ENCODE measurements around the gene RBM12.

The RBM12 gene

GRCh38 chr20:35680452-35681183 is 15.9 kb upstream of the RBM12 start:
- H3K9me3 Mint-ChIP-seq: no peaks in the 10 kb centered on the region
- peaks cover 4% of the 10 kb centered on the region for H3K4me1 Mint-ChIP-seq (ENCODE audit: low read depth)
- no peak overlapping the region for H3K27ac Mint-ChIP-seq
- H3K4me3 Mint-ChIP-seq: no peak overlapping the region
- H3K27me3 Mint-ChIP-seq (ENCODE audit: low read depth): no peaks in the 10 kb centered on the region
- peaks cover 10% of the 10 kb centered on the region for H3K36me3 Mint-ChIP-seq (ENCODE audit: low read depth)
- no peak for DNase-seq (ENCODE audit: low spot score)

DNA sequence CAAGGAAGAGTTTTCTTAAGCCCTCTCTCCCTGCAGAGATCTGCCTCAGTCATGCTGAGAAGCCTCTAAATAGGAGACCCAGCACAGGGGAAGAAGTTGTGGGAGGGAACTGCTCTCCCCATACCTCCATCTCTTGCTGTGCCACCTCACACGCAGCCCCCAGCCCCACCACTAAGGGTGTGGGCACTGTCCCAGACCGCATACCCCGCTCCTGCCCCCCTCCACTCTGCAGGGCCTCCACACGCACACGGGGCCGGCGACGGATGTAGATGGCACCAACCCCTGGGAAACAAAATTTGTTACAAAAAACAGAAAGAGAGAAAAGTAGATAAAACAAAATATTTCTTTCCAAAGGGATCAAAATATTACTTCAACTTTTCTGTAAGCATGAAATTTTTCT is 10.2 kb upstream of the RBM12 start:
- H3K9me3 Mint-ChIP-seq: no peaks in the 10 kb centered on the region
- DNase-seq (ENCODE audit: low spot score): no peak

GRCh38 chr20:35673884-35674283 is 9.2 kb upstream of the RBM12 start:
- H3K4me3 Mint-ChIP-seq: no peak overlapping the region
- DNase-seq (ENCODE audit: low spot score): no peak
- no peak overlapping the region for H3K27ac Mint-ChIP-seq
- H3K9me3 Mint-ChIP-seq: no peaks in the 10 kb centered on the region
- H3K27me3 Mint-ChIP-seq (ENCODE audit: low read depth): no peaks in the 10 kb centered on the region
- no peaks in the 10 kb centered on the region for H3K4me1 Mint-ChIP-seq (ENCODE audit: low read depth)
- peaks cover 31% of the 10 kb centered on the region for H3K36me3 Mint-ChIP-seq (ENCODE audit: low read depth)

More for the DNA sequence above, 10.2 kb upstream of the RBM12 start:
- Mint-ChIP-seq H3K4me1 (ENCODE audit: low read depth) (no peaks in the 10 kb centered on the region), H3K36me3 (ENCODE audit: low read depth) (peaks cover 30% of the 10 kb centered on the region), H3K27me3 (ENCODE audit: low read depth) (no peaks in the 10 kb centered on the region), H3K4me3 (no peak overlapping the region), H3K27ac (no peak overlapping the region)

GRCh38 chr20:35669681-35670080 is 5.0 kb upstream of the RBM12 start:
- no peak for DNase-seq (ENCODE audit: low spot score)
- Mint-ChIP-seq H3K9me3 (no peaks in the 10 kb centered on the region), H3K27me3 (ENCODE audit: low read depth) (no peaks in the 10 kb centered on the region), H3K36me3 (ENCODE audit: low read depth) (peaks cover 30% of the 10 kb centered on the region), H3K4me3 (no peak overlapping the region), H3K27ac (no peak overlapping the region), H3K4me1 (ENCODE audit: low read depth) (peaks cover 3% of the 10 kb centered on the region)

GRCh38 chr20:35669221-35669620 is 4.5 kb upstream of the RBM12 start:
- Mint-ChIP-seq H3K4me3 (no peak overlapping the region), H3K36me3 (ENCODE audit: low read depth) (peaks cover 30% of the 10 kb centered on the region), H3K27ac (no peak overlapping the region), H3K27me3 (ENCODE audit: low read depth) (no peaks in the 10 kb centered on the region), H3K4me1 (ENCODE audit: low read depth) (peaks cover 3% of the 10 kb centered on the region), H3K9me3 (no peaks in the 10 kb centered on the region)
- DNase-seq (ENCODE audit: low spot score): no peak

GRCh38 chr20:35665949-35666288 is 1.2 kb upstream of the RBM12 start:
- H3K27ac Mint-ChIP-seq: peak overlapping the region; percentile 47

DNA sequence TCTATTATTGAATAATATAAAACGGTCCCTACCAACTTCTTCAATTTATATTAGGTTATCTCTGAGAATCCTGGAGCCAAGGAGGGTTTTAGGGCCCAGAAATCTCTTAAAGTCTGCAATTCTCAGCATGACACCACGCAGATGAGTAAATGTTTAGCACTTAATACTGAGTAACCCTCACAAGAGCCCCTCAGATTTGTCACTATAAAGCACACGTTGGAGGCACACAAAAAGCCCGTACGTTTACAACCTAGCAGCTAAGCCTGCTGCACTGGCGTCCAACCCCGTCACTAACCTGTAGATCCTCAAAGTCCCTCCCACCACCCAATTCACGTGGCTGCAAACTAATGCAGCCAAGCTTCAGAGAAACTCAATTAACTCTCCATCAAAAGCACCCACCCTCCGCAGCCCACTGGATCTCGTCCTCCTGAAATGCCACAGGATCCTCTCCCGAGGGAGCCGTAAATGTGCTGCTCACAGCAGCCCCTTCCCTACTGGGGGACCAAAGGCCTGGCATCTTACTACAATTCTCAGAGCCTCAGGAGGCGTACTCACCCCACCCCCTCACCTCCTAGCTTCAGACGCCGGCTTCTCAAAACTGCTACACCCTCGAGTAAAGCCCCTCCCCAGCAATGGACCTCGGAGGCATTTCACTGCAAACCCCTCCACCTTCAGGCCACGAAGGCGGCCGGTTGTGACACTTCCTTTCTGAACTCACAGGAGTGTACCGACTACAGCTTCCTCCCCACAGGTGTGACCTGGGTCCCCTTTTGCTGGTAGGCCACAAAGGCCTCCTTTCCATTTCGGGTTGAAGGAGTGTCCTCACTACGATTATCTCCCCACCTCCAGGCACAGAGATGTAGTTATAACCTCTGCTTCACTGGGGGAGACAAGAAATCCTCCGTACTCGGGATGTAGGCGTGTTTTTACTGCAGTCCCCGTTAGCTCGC is 909 bp downstream of the RBM12 start:
- DNase-seq (ENCODE audit: low spot score): peak; percentile 56
- peak overlapping the region; percentile 99 for H3K27ac Mint-ChIP-seq
- peaks cover 30% of the 10 kb centered on the region for H3K36me3 Mint-ChIP-seq (ENCODE audit: low read depth)
- H3K27me3 Mint-ChIP-seq (ENCODE audit: low read depth): no peaks in the 10 kb centered on the region
- H3K4me1 Mint-ChIP-seq (ENCODE audit: low read depth): peaks cover 47% of the 10 kb centered on the region
- H3K4me3 Mint-ChIP-seq: peak overlapping the region; percentile 94
- H3K9me3 Mint-ChIP-seq: no peaks in the 10 kb centered on the region

More at GRCh38 chr20:35665949-35666288, 1.2 kb upstream of the RBM12 start:
- Mint-ChIP-seq H3K27me3 (ENCODE audit: low read depth) (no peaks in the 10 kb centered on the region), H3K9me3 (no peaks in the 10 kb centered on the region), H3K4me3 (no peak overlapping the region), H3K36me3 (ENCODE audit: low read depth) (peaks cover 34% of the 10 kb centered on the region), H3K4me1 (ENCODE audit: low read depth) (peaks cover 28% of the 10 kb centered on the region)
- DNase-seq (ENCODE audit: low spot score): no peak

DNA sequence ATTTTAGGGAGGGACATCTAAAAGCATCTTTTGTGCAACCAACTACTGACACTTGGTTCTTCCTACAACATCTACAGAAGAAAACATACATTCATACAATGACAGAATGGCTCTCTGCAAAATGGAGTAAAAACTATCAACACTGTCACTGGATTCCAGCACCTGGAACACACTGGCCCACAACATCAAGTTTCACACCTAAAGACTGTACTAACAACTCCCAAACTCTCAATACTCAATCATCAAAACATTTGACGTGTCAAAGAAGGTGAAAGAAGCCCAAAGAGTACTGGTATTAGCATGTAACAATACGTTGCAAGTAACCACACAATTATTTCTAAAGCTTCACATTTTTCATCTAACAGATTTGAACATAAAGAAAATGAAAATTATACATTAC is 2.1 kb downstream of the RBM12 start:
- peak overlapping the region; percentile 94 for H3K4me3 Mint-ChIP-seq

GRCh38 chr20:35661908-35662307 is 2.8 kb downstream of the RBM12 start:
- peak overlapping the region; percentile 94 for H3K4me3 Mint-ChIP-seq
- no peaks in the 10 kb centered on the region for H3K9me3 Mint-ChIP-seq
- peak overlapping the region; percentile 99 for H3K27ac Mint-ChIP-seq
- H3K36me3 Mint-ChIP-seq (ENCODE audit: low read depth): peaks cover 39% of the 10 kb centered on the region
- no peak for DNase-seq (ENCODE audit: low spot score)
- no peaks in the 10 kb centered on the region for H3K27me3 Mint-ChIP-seq (ENCODE audit: low read depth)
- H3K4me1 Mint-ChIP-seq (ENCODE audit: low read depth): peaks cover 55% of the 10 kb centered on the region

More for the DNA sequence above, 2.1 kb downstream of the RBM12 start:
- Mint-ChIP-seq H3K36me3 (ENCODE audit: low read depth) (peaks cover 33% of the 10 kb centered on the region), H3K27ac (peak overlapping the region; percentile 99), H3K9me3 (no peaks in the 10 kb centered on the region), H3K27me3 (ENCODE audit: low read depth) (no peaks in the 10 kb centered on the region), H3K4me1 (ENCODE audit: low read depth) (peaks cover 49% of the 10 kb centered on the region)
- DNase-seq (ENCODE audit: low spot score): no peak

GRCh38 chr20:35661053-35661452 is 3.6 kb downstream of the RBM12 start:
- peaks cover 56% of the 10 kb centered on the region for H3K4me1 Mint-ChIP-seq (ENCODE audit: low read depth)
- no peak for DNase-seq (ENCODE audit: low spot score)

GRCh38 chr20:35660122-35660937 is 4.4 kb downstream of the RBM12 start:
- peak; percentile 30 for DNase-seq (ENCODE audit: low spot score)
- Mint-ChIP-seq H3K9me3 (no peaks in the 10 kb centered on the region), H3K27me3 (ENCODE audit: low read depth) (no peaks in the 10 kb centered on the region), H3K4me3 (peak overlapping the region; percentile 94), H3K4me1 (ENCODE audit: low read depth) (peaks cover 56% of the 10 kb centered on the region), H3K36me3 (ENCODE audit: low read depth) (peaks cover 42% of the 10 kb centered on the region), H3K27ac (peak overlapping the region; percentile 99)

More at GRCh38 chr20:35661053-35661452, 3.6 kb downstream of the RBM12 start:
- H3K4me3 Mint-ChIP-seq: peak overlapping the region; percentile 94
- H3K27me3 Mint-ChIP-seq (ENCODE audit: low read depth): no peaks in the 10 kb centered on the region
- peaks cover 42% of the 10 kb centered on the region for H3K36me3 Mint-ChIP-seq (ENCODE audit: low read depth)
- no peaks in the 10 kb centered on the region for H3K9me3 Mint-ChIP-seq
- H3K27ac Mint-ChIP-seq: peak overlapping the region; percentile 99

- Mint-ChIP-seq H3K27ac (peak overlapping the region; percentile 54), H3K27me3 (ENCODE audit: low read depth) (no peaks in the 10 kb centered on the region), H3K36me3 (ENCODE audit: low read depth) (peaks cover 29% of the 10 kb centered on the region), H3K9me3 (no peaks in the 10 kb centered on the region), H3K4me3 (peak overlapping the region; percentile 25), H3K4me1 (ENCODE audit: low read depth) (peaks cover 41% of the 10 kb centered on the region)
- no peak for DNase-seq (ENCODE audit: low spot score)
These were observed 7.4 kb downstream of the RBM12 start for GRCh38 chr20:35657271-35657670.

GRCh38 chr20:35654415-35654814 is 10.3 kb downstream of the RBM12 start:
- H3K36me3 Mint-ChIP-seq (ENCODE audit: low read depth): peaks cover 36% of the 10 kb centered on the region
- H3K4me1 Mint-ChIP-seq (ENCODE audit: low read depth): peaks cover 25% of the 10 kb centered on the region
- H3K27me3 Mint-ChIP-seq (ENCODE audit: low read depth): no peaks in the 10 kb centered on the region
- no peak overlapping the region for H3K4me3 Mint-ChIP-seq
- no peaks in the 10 kb centered on the region for H3K9me3 Mint-ChIP-seq
- H3K27ac Mint-ChIP-seq: no peak overlapping the region
- no peak for DNase-seq (ENCODE audit: low spot score)
